HTERT RPE-1 (cell line): ENCODE results near the gene WNK2.

Experiments used
- in situ Hi-C: fragments of 300-500 bp; cut with MboI; formaldehyde crosslinking; loops from 4 replicates; pipeline ENCODE4 v1.14.3; 2020; ENCODE audit warnings: low sequenced_read_pairs

The WNK2 gene

GRCh38 chr9:93212409-93212808, 28.5 kb downstream of the WNK2 start:
- in situ Hi-C loops = no loop called here

GRCh38 chr9:93216073-93216365, 32.1 kb downstream of the WNK2 start:
- in situ Hi-C loops = no loop called here

GRCh38 chr9:93217706-93218105, 33.8 kb downstream of the WNK2 start:
- in situ Hi-C loops = no loop called here

- in situ Hi-C loops = no loop called here
These were observed 34.2 kb downstream of the WNK2 start for GRCh38 chr9:93218161-93218560.

GRCh38 chr9:93218671-93219420, 34.9 kb downstream of the WNK2 start:
- in situ Hi-C loops = no loop called here

- in situ Hi-C loops = no loop called here
These were observed 35.8 kb downstream of the WNK2 start for GRCh38 chr9:93219692-93220091.

- in situ Hi-C loops = no loop called here
These were observed 36.7 kb downstream of the WNK2 start for GRCh38 chr9:93220627-93221026.

GRCh38 chr9:93221044-93221443, 37.1 kb downstream of the WNK2 start:
- in situ Hi-C loops = no loop called here

- in situ Hi-C loops = no loop called here
These were observed 38.9 kb downstream of the WNK2 start for GRCh38 chr9:93222890-93223259.

- in situ Hi-C loops = no loop called here
These were observed 39.6 kb downstream of the WNK2 start for GRCh38 chr9:93223260-93224180.

GRCh38 chr9:93224591-93224990, 40.7 kb downstream of the WNK2 start:
- in situ Hi-C loops = no loop called here

- in situ Hi-C loops = no loop called here
These were observed 41.5 kb downstream of the WNK2 start for GRCh38 chr9:93225417-93225816.

GRCh38 chr9:93225892-93226291, 42.0 kb downstream of the WNK2 start:
- in situ Hi-C loops = no loop called here

GRCh38 chr9:93226819-93227218, 42.9 kb downstream of the WNK2 start:
- in situ Hi-C loops = no loop called here

GRCh38 chr9:93228030-93228429, 44.1 kb downstream of the WNK2 start:
- in situ Hi-C loops = no loop called here

- in situ Hi-C loops = no loop called here
These were observed 44.5 kb downstream of the WNK2 start for GRCh38 chr9:93228453-93228852.

GRCh38 chr9:93229636-93230035, 45.7 kb downstream of the WNK2 start:
- in situ Hi-C loops = no loop called here

GRCh38 chr9:93230185-93230584, 46.2 kb downstream of the WNK2 start:
- in situ Hi-C loops = no loop called here

GRCh38 chr9:93230601-93231000, 46.7 kb downstream of the WNK2 start:
- in situ Hi-C loops = no loop called here

GRCh38 chr9:93231121-93231694, 47.3 kb downstream of the WNK2 start:
- in situ Hi-C loops = no loop called here

- in situ Hi-C loops = no loop called here
These were observed 47.8 kb downstream of the WNK2 start for GRCh38 chr9:93231716-93232115.

GRCh38 chr9:93232388-93232960, 48.5 kb downstream of the WNK2 start:
- in situ Hi-C loops = no loop called here
